Measurements from ENCODE around the gene MUC2. TPM values are rescaled to one million over a fixed set of nuclear protein-coding genes. Genes with fewer than 3 reads are reported as not detected.

MUC2 gene
- total and polyA plus RNA-seq, 2 donors (not counting 1 experiment from before 2014, with no cell fraction given), result not detected

DNA sequence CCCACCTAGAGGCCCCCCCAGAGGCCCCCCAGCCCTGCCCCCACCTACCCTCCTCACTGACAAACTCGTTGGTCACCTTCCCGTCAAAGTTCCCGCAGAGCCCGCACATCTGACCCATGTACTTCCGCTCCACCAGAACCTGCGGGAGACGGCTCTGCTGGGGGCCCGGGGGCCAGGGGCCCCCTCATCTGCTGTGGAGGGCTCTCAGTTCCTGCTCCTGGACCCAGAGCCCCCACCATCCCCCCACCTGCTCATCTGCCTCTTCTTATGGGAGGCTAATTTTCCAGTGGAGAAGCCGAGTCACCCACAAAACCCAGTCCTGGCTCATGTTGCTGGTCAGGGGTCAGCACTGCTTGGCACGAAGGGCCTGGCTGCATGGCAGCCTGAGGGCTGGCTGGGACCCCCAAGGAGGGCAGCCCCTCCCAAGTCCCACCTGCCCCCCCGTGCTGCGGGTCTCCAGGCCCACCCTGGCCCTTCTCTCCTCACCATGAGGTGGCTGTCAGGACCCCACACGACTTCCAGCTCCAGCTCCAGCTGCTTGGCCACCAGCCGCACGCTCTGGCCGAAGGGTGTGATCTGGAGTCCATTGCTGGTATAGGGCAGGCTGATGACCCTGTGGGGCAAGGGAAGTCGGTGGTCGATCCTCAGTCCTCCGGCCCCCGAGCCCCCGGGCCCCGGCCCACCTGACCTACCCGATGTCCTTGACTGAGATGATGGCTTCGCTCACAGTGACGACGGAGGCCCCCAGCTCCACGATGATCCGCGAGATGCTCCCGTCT lies 43.4 kb upstream of the MUC2 start:
- Mint-ChIP-seq H3K4me3 (no peak overlapping the region), H3K27ac (peak overlapping the region; percentile 70)
- no peak overlapping the region for H3K9ac ChIP-seq (ENCODE audit: low read length)

DNA sequence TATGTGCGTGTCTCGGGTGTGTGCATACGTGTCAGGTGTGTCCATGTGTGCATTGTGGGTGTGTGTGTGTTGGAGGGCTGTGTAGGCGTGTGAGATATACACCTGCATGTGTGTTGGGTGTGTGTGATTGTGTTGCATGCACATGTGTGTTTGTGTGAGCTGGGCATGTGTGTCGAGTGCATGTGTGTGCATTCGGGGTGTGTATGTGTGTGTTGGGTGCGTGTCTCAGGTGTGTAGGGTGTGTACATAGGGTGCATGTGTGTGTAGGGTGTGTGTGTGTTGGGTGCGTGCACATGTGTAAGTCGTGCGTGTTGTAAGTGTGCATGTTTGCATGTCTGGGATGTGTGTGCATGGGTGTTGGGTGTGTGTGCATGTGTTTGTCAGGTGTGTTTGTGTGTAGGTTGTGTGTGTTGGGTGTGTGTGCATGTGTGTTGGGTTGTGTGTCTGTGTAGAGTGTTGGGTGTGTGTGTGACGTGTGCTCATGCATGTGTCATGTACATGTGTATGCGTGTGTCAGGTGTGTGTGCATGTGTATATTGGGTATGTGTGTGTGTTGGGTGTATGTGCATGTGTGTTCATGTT lies 42.3 kb upstream of the MUC2 start:
- H2AFZ ChIP-seq (ENCODE audit: insufficient read depth, low read depth, low read length, poor library complexity, severe bottlenecking), result no peak overlapping the region
- POLR2A ChIA-PET, result no interaction called here
- H4K20me1 ChIP-seq (ENCODE audit: control insufficient read depth, insufficient read depth, low read length, poor library complexity, severe bottlenecking), result no peaks in the 10 kb centered on the region
- no peak overlapping the region for H3K4me3 ChIP-seq (ENCODE audit: control extremely low read depth in 1 of 5, extremely low read depth in 1 of 5, insufficient read depth in 1 of 5, low read depth in 2 of 5, low read length in 4 of 5)
- H3K27me3 ChIP-seq (replicated peaks in 1 of 4; ENCODE audit: control extremely low read depth in 1 of 4, control insufficient read depth in 3 of 4, insufficient read depth in 4 of 4, low read length in 3 of 4), result no peaks in the 10 kb centered on the region
- H3K79me2 ChIP-seq (ENCODE audit: control insufficient read depth, insufficient read depth, low read length), result no peaks in the 10 kb centered on the region
- H3K4me2 ChIP-seq (replicated peaks; ENCODE audit: low read depth, low read length, poor library complexity, severe bottlenecking), result no peak overlapping the region
- H3K27me3 Mint-ChIP-seq, result no peaks in the 10 kb centered on the region
- DNase-seq (no peak), ATAC-seq (ENCODE audit: low read depth) (no peak)
- 87% methylated on average over 11 of the region's 12 CpGs for WGBS (ENCODE audit: insufficient coverage)
- no peak overlapping the region for H3K27ac ChIP-seq (ENCODE audit: low read length in 2 of 2)
- CTCF ChIA-PET, result no interaction called here
- H3K27ac Mint-ChIP-seq, result no peak overlapping the region
- no peaks in the 10 kb centered on the region for H3K9me3 Mint-ChIP-seq (ENCODE audit: insufficient read depth)
- no peaks in the 10 kb centered on the region for H3K9me3 ChIP-seq (ENCODE audit: control extremely low read depth in 1 of 3, control insufficient read depth in 2 of 3, insufficient read depth in 1 of 3, low read length in 2 of 3)
- no peaks in the 10 kb centered on the region for H3K36me3 ChIP-seq (replicated peaks in 1 of 2; ENCODE audit: control extremely low read depth in 1 of 2, control insufficient read depth in 1 of 2, extremely low read depth in 1 of 2, insufficient read depth in 2 of 2, low read length in 1 of 2)
- no peak for TF ChIP-seq EZH2 (IDR thresholded peaks at IDR 0.05; ENCODE audit: borderline replicate concordance, insufficient read depth, low read depth, low read length, poor library complexity, severe bottlenecking)
- TF ChIP-seq, protein P1, sequence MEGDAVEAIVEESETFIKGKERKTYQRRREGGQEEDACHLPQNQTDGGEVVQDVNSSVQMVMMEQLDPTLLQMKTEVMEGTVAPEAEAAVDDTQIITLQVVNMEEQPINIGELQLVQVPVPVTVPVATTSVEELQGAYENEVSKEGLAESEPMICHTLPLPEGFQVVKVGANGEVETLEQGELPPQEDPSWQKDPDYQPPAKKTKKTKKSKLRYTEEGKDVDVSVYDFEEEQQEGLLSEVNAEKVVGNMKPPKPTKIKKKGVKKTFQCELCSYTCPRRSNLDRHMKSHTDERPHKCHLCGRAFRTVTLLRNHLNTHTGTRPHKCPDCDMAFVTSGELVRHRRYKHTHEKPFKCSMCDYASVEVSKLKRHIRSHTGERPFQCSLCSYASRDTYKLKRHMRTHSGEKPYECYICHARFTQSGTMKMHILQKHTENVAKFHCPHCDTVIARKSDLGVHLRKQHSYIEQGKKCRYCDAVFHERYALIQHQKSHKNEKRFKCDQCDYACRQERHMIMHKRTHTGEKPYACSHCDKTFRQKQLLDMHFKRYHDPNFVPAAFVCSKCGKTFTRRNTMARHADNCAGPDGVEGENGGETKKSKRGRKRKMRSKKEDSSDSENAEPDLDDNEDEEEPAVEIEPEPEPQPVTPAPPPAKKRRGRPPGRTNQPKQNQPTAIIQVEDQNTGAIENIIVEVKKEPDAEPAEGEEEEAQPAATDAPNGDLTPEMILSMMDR (IDR thresholded peaks at IDR 0.05), result no peak
- no peak overlapping the region for H3K4me3 Mint-ChIP-seq
- no peaks in the 10 kb centered on the region for H3K4me1 ChIP-seq (ENCODE audit: control insufficient read depth in 2 of 2, insufficient read depth in 2 of 2, low read length in 2 of 2)
- intact Hi-C loops (cut with micrococcal nuclease), result no loop called here
- no peak overlapping the region for H3K9ac ChIP-seq (ENCODE audit: low read length)
- no peaks in the 10 kb centered on the region for H3K4me1 Mint-ChIP-seq

More for the DNA sequence above, 43.4 kb upstream of the MUC2 start:
- no peaks in the 10 kb centered on the region for H3K4me1 Mint-ChIP-seq
- H3K9me3 Mint-ChIP-seq (ENCODE audit: insufficient read depth), result no peaks in the 10 kb centered on the region
- Histone ChIP-seq H3K9me3 (ENCODE audit: control extremely low read depth in 1 of 3, control insufficient read depth in 2 of 3, insufficient read depth in 1 of 3, low read length in 2 of 3) (no peaks in the 10 kb centered on the region), H3K27me3 (replicated peaks in 1 of 4; ENCODE audit: control extremely low read depth in 1 of 4, control insufficient read depth in 3 of 4, insufficient read depth in 4 of 4, low read length in 3 of 4) (no peaks in the 10 kb centered on the region), H3K36me3 (replicated peaks in 1 of 2; ENCODE audit: control extremely low read depth in 1 of 2, control insufficient read depth in 1 of 2, extremely low read depth in 1 of 2, insufficient read depth in 2 of 2, low read length in 1 of 2) (no peaks in the 10 kb centered on the region), H3K4me2 (replicated peaks; ENCODE audit: low read depth, low read length, poor library complexity, severe bottlenecking) (no peak overlapping the region), H3K27ac (ENCODE audit: low read length in 2 of 2) (no peak overlapping the region), H3K79me2 (ENCODE audit: control insufficient read depth, insufficient read depth, low read length) (no peaks in the 10 kb centered on the region), H3K4me1 (ENCODE audit: control insufficient read depth in 2 of 2, insufficient read depth in 2 of 2, low read length in 2 of 2) (no peaks in the 10 kb centered on the region), H3K4me3 (ENCODE audit: control extremely low read depth in 1 of 5, extremely low read depth in 1 of 5, insufficient read depth in 1 of 5, low read depth in 2 of 5, low read length in 4 of 5) (no peak overlapping the region), H2AFZ (ENCODE audit: insufficient read depth, low read depth, low read length, poor library complexity, severe bottlenecking) (no peak overlapping the region), H4K20me1 (ENCODE audit: control insufficient read depth, insufficient read depth, low read length, poor library complexity, severe bottlenecking) (no peaks in the 10 kb centered on the region)
- WGBS (ENCODE audit: insufficient coverage), result 89% methylated on average over 28 of the region's 30 CpGs
- TF ChIP-seq EZH2 (IDR thresholded peaks at IDR 0.05; ENCODE audit: borderline replicate concordance, insufficient read depth, low read depth, low read length, poor library complexity, severe bottlenecking), result no peak
- no peak for DNase-seq
- intact Hi-C loops (cut with micrococcal nuclease), result no loop called here
- POLR2A ChIA-PET, result no interaction called here
- ATAC-seq (ENCODE audit: low read depth), result no peak
- no peaks in the 10 kb centered on the region for H3K27me3 Mint-ChIP-seq
- CTCF ChIA-PET, result no interaction called here
